Measurements from ENCODE around the gene JAM2. TPM values are rescaled to one million over a fixed set of nuclear protein-coding genes. Genes with fewer than 3 reads are reported as not detected.

Gene JAM2
- total RNA-seq, 1 experiment from 2014 or later: 4.8 TPM

- TF ChIP-seq FOXP4 (CRISPR knock-in tag; IDR thresholded peaks at IDR 0.05) (no peak), AR (CRISPR knock-in tag; IDR thresholded peaks at IDR 0.05) (no peak), NR2C2 (CRISPR knock-in tag; IDR thresholded peaks at IDR 0.05) (no peak), E2F1 (CRISPR knock-in tag; IDR thresholded peaks at IDR 0.05) (no peak), FOXJ3 (CRISPR knock-in tag; IDR thresholded peaks at IDR 0.05; ENCODE audit: borderline replicate concordance) (no peak)
These were observed 19.5 kb downstream of the JAM2 start (continued) for GRCh38 chr21:25658427-25659035.

GRCh38 chr21:25660233-25660632, 21.2 kb downstream of the JAM2 start:
- Mint-ChIP-seq H3K4me1 (peaks cover 25% of the 10 kb centered on the region), H3K27me3 (ENCODE audit: low read depth) (no peaks in the 10 kb centered on the region), H3K36me3 (no peaks in the 10 kb centered on the region), H3K27ac (no peak overlapping the region), H3K4me3 (no peak overlapping the region), H3K9me3 (no peaks in the 10 kb centered on the region)
- DNase-seq (ENCODE audit: low spot score) (no peak), ATAC-seq (no peak)
- POLR2A ChIA-PET: no interaction called here
- CTCF ChIA-PET: no interaction called here
- TF ChIP-seq ZNF317 (CRISPR knock-in tag; IDR thresholded peaks at IDR 0.05; ENCODE audit: borderline replicate concordance, low read depth): no peak
- TF ChIP-seq, protein P1, sequence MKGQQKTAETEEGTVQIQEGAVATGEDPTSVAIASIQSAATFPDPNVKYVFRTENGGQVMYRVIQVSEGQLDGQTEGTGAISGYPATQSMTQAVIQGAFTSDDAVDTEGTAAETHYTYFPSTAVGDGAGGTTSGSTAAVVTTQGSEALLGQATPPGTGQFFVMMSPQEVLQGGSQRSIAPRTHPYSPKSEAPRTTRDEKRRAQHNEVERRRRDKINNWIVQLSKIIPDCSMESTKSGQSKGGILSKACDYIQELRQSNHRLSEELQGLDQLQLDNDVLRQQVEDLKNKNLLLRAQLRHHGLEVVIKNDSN (CRISPR knock-in tag; IDR thresholded peaks at IDR 0.05): no peak

DNA sequence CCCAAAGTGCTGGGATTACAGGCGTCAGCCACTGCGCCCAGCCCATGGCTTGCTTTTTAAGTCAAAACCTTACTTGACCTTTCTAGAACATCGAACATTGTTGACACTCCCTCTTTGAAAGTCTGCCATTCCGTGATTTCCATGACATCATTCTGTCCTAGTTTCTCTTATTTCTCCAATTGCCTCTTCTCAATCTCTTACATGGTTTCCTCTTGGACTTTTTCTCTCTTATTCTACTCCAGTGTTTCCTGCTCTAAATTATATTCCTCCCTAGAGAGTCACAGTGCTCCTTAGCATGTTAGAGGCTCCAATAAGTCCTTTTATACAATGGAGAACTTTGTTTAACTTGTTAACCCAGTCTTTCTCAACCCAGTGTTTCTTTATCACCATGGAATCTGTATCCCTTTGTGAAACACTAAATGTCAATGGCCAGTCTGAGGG, 25.5 kb downstream of the JAM2 start:
- TF ChIP-seq, protein P2, sequence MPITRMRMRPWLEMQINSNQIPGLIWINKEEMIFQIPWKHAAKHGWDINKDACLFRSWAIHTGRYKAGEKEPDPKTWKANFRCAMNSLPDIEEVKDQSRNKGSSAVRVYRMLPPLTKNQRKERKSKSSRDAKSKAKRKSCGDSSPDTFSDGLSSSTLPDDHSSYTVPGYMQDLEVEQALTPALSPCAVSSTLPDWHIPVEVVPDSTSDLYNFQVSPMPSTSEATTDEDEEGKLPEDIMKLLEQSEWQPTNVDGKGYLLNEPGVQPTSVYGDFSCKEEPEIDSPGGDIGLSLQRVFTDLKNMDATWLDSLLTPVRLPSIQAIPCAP (CRISPR knock-in tag; IDR thresholded peaks at IDR 0.05): no peak
- TF ChIP-seq, protein P3, sequence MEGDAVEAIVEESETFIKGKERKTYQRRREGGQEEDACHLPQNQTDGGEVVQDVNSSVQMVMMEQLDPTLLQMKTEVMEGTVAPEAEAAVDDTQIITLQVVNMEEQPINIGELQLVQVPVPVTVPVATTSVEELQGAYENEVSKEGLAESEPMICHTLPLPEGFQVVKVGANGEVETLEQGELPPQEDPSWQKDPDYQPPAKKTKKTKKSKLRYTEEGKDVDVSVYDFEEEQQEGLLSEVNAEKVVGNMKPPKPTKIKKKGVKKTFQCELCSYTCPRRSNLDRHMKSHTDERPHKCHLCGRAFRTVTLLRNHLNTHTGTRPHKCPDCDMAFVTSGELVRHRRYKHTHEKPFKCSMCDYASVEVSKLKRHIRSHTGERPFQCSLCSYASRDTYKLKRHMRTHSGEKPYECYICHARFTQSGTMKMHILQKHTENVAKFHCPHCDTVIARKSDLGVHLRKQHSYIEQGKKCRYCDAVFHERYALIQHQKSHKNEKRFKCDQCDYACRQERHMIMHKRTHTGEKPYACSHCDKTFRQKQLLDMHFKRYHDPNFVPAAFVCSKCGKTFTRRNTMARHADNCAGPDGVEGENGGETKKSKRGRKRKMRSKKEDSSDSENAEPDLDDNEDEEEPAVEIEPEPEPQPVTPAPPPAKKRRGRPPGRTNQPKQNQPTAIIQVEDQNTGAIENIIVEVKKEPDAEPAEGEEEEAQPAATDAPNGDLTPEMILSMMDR (IDR thresholded peaks at IDR 0.05): no peak
- TF ChIP-seq TCF7 (CRISPR knock-in tag; IDR thresholded peaks at IDR 0.05; ENCODE audit: low read depth) (no peak), CBFB (CRISPR knock-in tag; IDR thresholded peaks at IDR 0.05; ENCODE audit: low read depth) (no peak), ZSCAN18 (CRISPR knock-in tag; IDR thresholded peaks at IDR 0.05) (no peak), GABPB1 (CRISPR knock-in tag; IDR thresholded peaks at IDR 0.05) (no peak), JAZF1 (CRISPR knock-in tag; IDR thresholded peaks at IDR 0.05) (no peak), NR1H2 (CRISPR knock-in tag; IDR thresholded peaks at IDR 0.05) (no peak)
- TF ChIP-seq, protein P4, sequence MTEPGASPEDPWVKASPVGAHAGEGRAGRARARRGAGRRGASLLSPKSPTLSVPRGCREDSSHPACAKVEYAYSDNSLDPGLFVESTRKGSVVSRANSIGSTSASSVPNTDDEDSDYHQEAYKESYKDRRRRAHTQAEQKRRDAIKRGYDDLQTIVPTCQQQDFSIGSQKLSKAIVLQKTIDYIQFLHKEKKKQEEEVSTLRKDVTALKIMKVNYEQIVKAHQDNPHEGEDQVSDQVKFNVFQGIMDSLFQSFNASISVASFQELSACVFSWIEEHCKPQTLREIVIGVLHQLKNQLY (CRISPR knock-in tag; IDR thresholded peaks at IDR 0.05): no peak
- TF ChIP-seq, protein P5, sequence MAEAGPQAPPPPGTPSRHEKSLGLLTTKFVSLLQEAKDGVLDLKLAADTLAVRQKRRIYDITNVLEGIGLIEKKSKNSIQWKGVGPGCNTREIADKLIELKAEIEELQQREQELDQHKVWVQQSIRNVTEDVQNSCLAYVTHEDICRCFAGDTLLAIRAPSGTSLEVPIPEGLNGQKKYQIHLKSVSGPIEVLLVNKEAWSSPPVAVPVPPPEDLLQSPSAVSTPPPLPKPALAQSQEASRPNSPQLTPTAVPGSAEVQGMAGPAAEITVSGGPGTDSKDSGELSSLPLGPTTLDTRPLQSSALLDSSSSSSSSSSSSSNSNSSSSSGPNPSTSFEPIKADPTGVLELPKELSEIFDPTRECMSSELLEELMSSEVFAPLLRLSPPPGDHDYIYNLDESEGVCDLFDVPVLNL (CRISPR knock-in tag; IDR thresholded peaks at IDR 0.05; ENCODE audit: borderline replicate concordance, low read depth): no peak
- TF ChIP-seq, protein P6, sequence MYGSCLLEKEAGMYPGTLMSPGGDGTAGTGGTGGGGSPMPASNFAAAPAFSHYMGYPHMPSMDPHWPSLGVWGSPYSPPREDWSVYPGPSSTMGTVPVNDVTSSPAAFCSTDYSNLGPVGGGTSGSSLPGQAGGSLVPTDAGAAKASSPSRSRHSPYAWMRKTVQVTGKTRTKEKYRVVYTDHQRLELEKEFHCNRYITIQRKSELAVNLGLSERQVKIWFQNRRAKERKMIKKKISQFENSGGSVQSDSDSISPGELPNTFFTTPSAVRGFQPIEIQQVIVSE (CRISPR knock-in tag; IDR thresholded peaks at IDR 0.05; ENCODE audit: borderline replicate concordance): no peak
- DNase-seq (ENCODE audit: low spot score): no peak
- POLR2A ChIA-PET: no interaction called here
- no peak overlapping the region for H3K4me3 Mint-ChIP-seq
- no peaks in the 10 kb centered on the region for H3K9me3 Mint-ChIP-seq
- CTCF ChIA-PET: no interaction called here
- no peak for ATAC-seq
- H3K27ac Mint-ChIP-seq: peak overlapping the region; percentile 2; the same call in 1 of the 2 replicates
- H3K27me3 Mint-ChIP-seq (ENCODE audit: low read depth): no peaks in the 10 kb centered on the region
- H3K4me1 Mint-ChIP-seq: peaks cover 6% of the 10 kb centered on the region
- no peaks in the 10 kb centered on the region for H3K36me3 Mint-ChIP-seq

Data from WTC11 (cell line).